ENCODE measurements around the gene TRPC4AP.
"Not testable (repeated sequence)": the region's sequence is repeated elsewhere in the genome, so short reads cannot be mapped to it uniquely, and the experiment has no call there.

Gene TRPC4AP

GRCh38 chr20:35101620-35102019 is 9.0 kb upstream of the TRPC4AP start:
- DNase-seq (ENCODE audit: low read depth) = no peak

- DNase-seq (ENCODE audit: low read depth) = no peak
These were observed 769 bp upstream of the TRPC4AP start for GRCh38 chr20:35093267-35093884.

GRCh38 chr20:35091816-35092523 is 637 bp downstream of the TRPC4AP start:
- no peak for DNase-seq (ENCODE audit: low read depth)

GRCh38 chr20:35088231-35089145 is 4.1 kb downstream of the TRPC4AP start:
- no peak for DNase-seq (ENCODE audit: low read depth)

GRCh38 chr20:35087791-35088190 is 4.8 kb downstream of the TRPC4AP start:
- no peak for DNase-seq (ENCODE audit: low read depth)

- DNase-seq (ENCODE audit: low read depth) = no peak
These were observed 5.3 kb downstream of the TRPC4AP start for GRCh38 chr20:35087355-35087754.

- no peak for DNase-seq (ENCODE audit: low read depth)
These were observed 7.0 kb downstream of the TRPC4AP start for GRCh38 chr20:35085477-35086225.

GRCh38 chr20:35084998-35085397 is 7.6 kb downstream of the TRPC4AP start:
- no peak for DNase-seq (ENCODE audit: low read depth)

- not testable (repeated sequence) for DNase-seq (ENCODE audit: low read depth)
These were observed 12.3 kb downstream of the TRPC4AP start for GRCh38 chr20:35080348-35080642.

- no peak for DNase-seq (ENCODE audit: low read depth)
These were observed 12.9 kb downstream of the TRPC4AP start for GRCh38 chr20:35079472-35080347.

GRCh38 chr20:35077872-35078271 is 14.7 kb downstream of the TRPC4AP start:
- DNase-seq (ENCODE audit: low read depth) = no peak

- DNase-seq (ENCODE audit: low read depth) = no peak
These were observed 15.3 kb downstream of the TRPC4AP start for GRCh38 chr20:35077341-35077740.

- not testable (repeated sequence) for DNase-seq (ENCODE audit: low read depth)
These were observed 21.0 kb downstream of the TRPC4AP start for GRCh38 chr20:35071436-35072153.

- DNase-seq (ENCODE audit: low read depth) = no peak
These were observed 26.4 kb downstream of the TRPC4AP start for GRCh38 chr20:35066194-35066593.

GRCh38 chr20:35065181-35065580 is 27.4 kb downstream of the TRPC4AP start:
- DNase-seq (ENCODE audit: low read depth) = no peak

- no peak for DNase-seq (ENCODE audit: low read depth)
These were observed 29.4 kb downstream of the TRPC4AP start for GRCh38 chr20:35063168-35063567.

GRCh38 chr20:35062478-35062877 is 30.1 kb downstream of the TRPC4AP start:
- DNase-seq (ENCODE audit: low read depth) = no peak

- DNase-seq (ENCODE audit: low read depth) = no peak
These were observed 32.4 kb downstream of the TRPC4AP start for GRCh38 chr20:35060168-35060567.

- DNase-seq (ENCODE audit: low read depth) = no peak
These were observed 33.0 kb downstream of the TRPC4AP start for GRCh38 chr20:35059612-35060011.

- DNase-seq (ENCODE audit: low read depth) = no peak
These were observed 33.5 kb downstream of the TRPC4AP start for GRCh38 chr20:35059110-35059509.
